Activated B cell treated with CpG ODN at 0.5 μM for 24 hours (primary cell): ENCODE data around the gene SUPT3H. TPM values are rescaled to one million over a fixed set of nuclear protein-coding genes. Genes with fewer than 3 reads are reported as not detected.

Experiments
- ATAC-seq: fragments of 200-7000 bp; cut with Tn5 transposase; one replicate; pipeline ENCODE4 v1.10.0; 2021; ENCODE audit warnings: low read depth, mild to moderate bottlenecking, moderate library complexity
- CTCF ChIA-PET: fragments of 350-600 bp; sonication (Branson Sonifier 250); formaldehyde crosslinking; loops from one replicate; lab custom pipeline; 2021; ENCODE audit warnings: antibody characterized with exemption; lab: Charles Lee
- POLR2A ChIA-PET: fragments of 350-600 bp; sonication (Branson Sonifier 250); formaldehyde crosslinking; loops from one replicate; lab custom pipeline; 2021; ENCODE audit warnings: antibody characterized with exemption; lab: Charles Lee
- DNase-seq: peaks from one replicate; pipeline ENCODE4 v3.0.0; 2022
- H3K27ac Mint-ChIP-seq: one replicate; pipeline ENCODE4 v1.8.0; 2020; ENCODE audit warnings: mixed read lengths
- H3K27me3 Mint-ChIP-seq: one replicate; pipeline ENCODE4 v1.8.0; 2021; ENCODE audit warnings: mixed read lengths
- H3K36me3 Mint-ChIP-seq: one replicate; pipeline ENCODE4 v1.8.0; 2021; ENCODE audit warnings: low read depth, mixed read lengths
- H3K4me1 Mint-ChIP-seq: one replicate; pipeline ENCODE4 v1.8.0; 2021; ENCODE audit warnings: mixed read lengths
- H3K4me3 Mint-ChIP-seq: one replicate; pipeline ENCODE4 v1.8.0; 2020; ENCODE audit warnings: mild to moderate bottlenecking, mixed read lengths
- H3K9me3 Mint-ChIP-seq: one replicate; pipeline ENCODE4 v1.8.0; 2020; ENCODE audit warnings: mixed read lengths
- CTCF ChIP-seq: fragments of 200-600 bp; IDR thresholded peaks from one replicate; pipeline ENCODE4 v1.8.0; 2022; ENCODE audit warnings: antibody characterized with exemption, mild to moderate bottlenecking
- intact Hi-C: fragments of 100-400 bp; cut with micrococcal nuclease; formaldehyde crosslinking; loops from one replicate; pipeline ENCODE4 v1.15.1; 2024
- total RNA-seq: library from RNA; stranded (reverse); gene quantifications from 2 replicates; pipeline ENCODE4 v1.2.3, GENCODE V29; 2022

The SUPT3H gene
- total RNA-seq, 1 donor from 2014 or later: 9.9 TPM

- H3K4me1 Mint-ChIP-seq: no peaks in the 10 kb centered on the region
- H3K27ac Mint-ChIP-seq: no peak overlapping the region
- H3K4me3 Mint-ChIP-seq: no peak overlapping the region
- H3K9me3 Mint-ChIP-seq: no peaks in the 10 kb centered on the region
- intact Hi-C loops: no loop called here
- no peak for TF ChIP-seq CTCF
- POLR2A ChIA-PET: no interaction called here
- H3K36me3 Mint-ChIP-seq: no peaks in the 10 kb centered on the region
- DNase-seq (no peak), ATAC-seq (no peak)
- H3K27me3 Mint-ChIP-seq: no peaks in the 10 kb centered on the region
- CTCF ChIA-PET: no interaction called here
Measured at GRCh38 chr6:45344900-45345299, 32.8 kb downstream of the SUPT3H start.

- Mint-ChIP-seq H3K27ac (no peak overlapping the region), H3K36me3 (no peaks in the 10 kb centered on the region), H3K4me1 (peaks cover 4% of the 10 kb centered on the region), H3K4me3 (no peak overlapping the region), H3K27me3 (no peaks in the 10 kb centered on the region), H3K9me3 (no peaks in the 10 kb centered on the region)
- TF ChIP-seq CTCF: no peak
- DNase-seq (no peak), ATAC-seq (no peak)
- intact Hi-C loops: no loop called here
- ChIA-PET CTCF (no interaction called here), POLR2A (no interaction called here)
Measured at GRCh38 chr6:45328523-45328922, 49.2 kb downstream of the SUPT3H start.

DNA sequence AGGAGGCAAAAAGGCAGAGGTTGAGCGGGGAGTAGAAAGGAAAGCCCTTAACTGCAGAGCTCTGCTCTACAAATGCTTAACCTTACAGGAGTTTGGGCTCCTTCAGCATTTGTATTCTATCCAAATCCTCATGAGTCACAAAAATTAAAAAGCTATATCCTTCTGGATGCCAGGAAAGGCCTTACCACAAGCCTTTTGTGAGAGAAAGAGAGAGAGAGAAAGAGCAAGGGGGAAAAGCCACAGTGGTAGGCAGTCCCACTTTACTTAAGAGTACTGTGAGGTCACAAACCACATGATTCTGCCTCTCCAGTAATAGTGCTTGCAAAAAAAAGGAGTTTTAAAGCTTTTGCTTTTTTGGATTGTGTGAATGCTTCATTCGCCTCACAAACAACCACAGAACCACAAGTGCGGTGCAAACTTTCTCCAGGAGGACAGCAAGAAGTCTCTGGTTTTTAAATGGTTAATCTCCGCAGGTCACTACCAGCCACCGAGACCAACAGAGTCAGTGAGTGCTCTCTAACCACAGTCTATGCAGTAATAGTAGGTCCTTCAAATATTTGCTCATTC lies 49.7 kb downstream of the SUPT3H start, which contains the start of gene RUNX2:
TSS of gene RUNX2 (plus strand) at position 375 of the 567 bp plus-strand sequence. CDS start 397 bp downstream, outside the sequence.
- intact Hi-C loops: no loop called here
- H3K36me3 Mint-ChIP-seq: no peaks in the 10 kb centered on the region
- ATAC-seq (no peak), DNase-seq (no peak)
- no peaks in the 10 kb centered on the region for H3K27me3 Mint-ChIP-seq
- no peaks in the 10 kb centered on the region for H3K9me3 Mint-ChIP-seq
- peaks cover 9% of the 10 kb centered on the region for H3K4me1 Mint-ChIP-seq
- no peak for TF ChIP-seq CTCF
- H3K4me3 Mint-ChIP-seq: no peak within 1 kb of the TSS
- POLR2A ChIA-PET: no interaction called here
- H3K27ac Mint-ChIP-seq: no peak within 1 kb of the TSS
- CTCF ChIA-PET: no interaction called here

DNA sequence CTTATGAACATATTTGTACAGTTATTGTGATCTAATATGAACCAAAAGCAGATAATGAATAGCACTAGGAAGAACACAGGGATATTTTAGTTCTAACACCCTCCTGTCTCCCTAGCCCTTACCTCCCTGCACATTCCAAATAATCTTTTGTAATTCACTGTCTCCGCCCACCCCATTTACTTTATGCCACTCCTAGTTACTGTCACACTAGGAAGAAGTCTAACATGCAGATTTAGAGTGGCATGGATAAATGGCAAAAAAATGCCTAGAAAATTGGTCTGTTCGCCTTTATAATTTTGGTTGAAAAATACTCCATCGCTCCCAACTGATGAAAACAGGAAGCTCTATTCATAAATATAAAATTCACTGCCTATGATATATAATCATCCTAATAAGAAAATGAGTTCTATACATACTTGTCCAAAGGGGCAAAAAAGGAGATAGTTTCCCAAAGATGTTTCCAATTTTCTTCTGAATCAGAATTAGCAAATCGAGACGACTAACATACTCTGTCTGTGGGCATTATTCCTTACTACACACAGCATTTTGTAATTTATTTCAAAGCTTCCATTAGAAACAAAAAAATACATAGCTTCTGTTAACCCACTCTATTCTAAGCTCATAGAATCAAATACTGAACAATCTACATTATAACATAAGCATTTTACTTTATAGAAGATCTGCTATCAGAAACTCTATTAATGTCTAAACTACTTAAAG lies 50.9 kb downstream of the SUPT3H start:
- DNase-seq: no peak
- H3K27ac Mint-ChIP-seq: no peak overlapping the region
- ChIA-PET CTCF (no interaction called here), POLR2A (no interaction called here)
- H3K4me1 Mint-ChIP-seq: peaks cover 15% of the 10 kb centered on the region
- H3K4me3 Mint-ChIP-seq: no peak overlapping the region
- ATAC-seq: no peak
- intact Hi-C loops: no loop called here
- no peak for TF ChIP-seq CTCF
- no peaks in the 10 kb centered on the region for H3K9me3 Mint-ChIP-seq
- no peaks in the 10 kb centered on the region for H3K27me3 Mint-ChIP-seq
- H3K36me3 Mint-ChIP-seq: no peaks in the 10 kb centered on the region

- H3K4me1 Mint-ChIP-seq: peaks cover 15% of the 10 kb centered on the region
- no peaks in the 10 kb centered on the region for H3K27me3 Mint-ChIP-seq
- CTCF ChIA-PET: no interaction called here
- POLR2A ChIA-PET: no interaction called here
- H3K4me3 Mint-ChIP-seq: no peak overlapping the region
- DNase-seq (no peak), ATAC-seq (no peak)
- no peaks in the 10 kb centered on the region for H3K9me3 Mint-ChIP-seq
- no peak overlapping the region for H3K27ac Mint-ChIP-seq
- no peaks in the 10 kb centered on the region for H3K36me3 Mint-ChIP-seq
- no peak for TF ChIP-seq CTCF
- intact Hi-C loops: no loop called here
Measured at GRCh38 chr6:45323656-45324224, 54.0 kb downstream of the SUPT3H start.
